HG03139 (cell line): Measurements from ENCODE around the gene KRTAP9-9.
"Not testable (repeated sequence)": the region's sequence is repeated elsewhere in the genome, so short reads cannot be mapped to it uniquely, and the experiment has no call there.

Source experiments
- ATAC-seq: cut with Tn5 transposase; IDR thresholded peaks from one replicate; pipeline ENCODE4 v1.9.1; 2021; ENCODE audit not compliant: unreplicated experiment

Gene KRTAP9-9

DNA sequence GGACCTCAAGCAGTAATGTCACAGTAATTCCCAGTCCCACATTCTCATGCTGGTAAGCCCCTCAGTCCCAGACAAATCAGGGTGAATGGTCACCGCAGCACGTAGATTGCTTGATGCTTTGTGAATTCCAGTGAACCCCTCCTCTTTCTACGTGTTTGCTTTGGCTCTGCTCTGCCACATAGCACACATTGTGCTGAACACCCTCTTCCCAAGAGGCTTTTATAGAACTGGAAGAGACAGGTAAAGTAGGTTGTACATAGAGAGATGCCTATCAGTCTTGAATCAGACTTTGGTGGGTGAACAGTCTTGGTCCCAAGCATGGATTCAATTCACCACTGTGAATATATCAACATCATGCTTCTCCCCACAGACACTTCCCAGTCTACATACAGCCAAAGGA lies 9.4 kb downstream of the KRTAP9-9 start:
- ATAC-seq, result no peak

DNA sequence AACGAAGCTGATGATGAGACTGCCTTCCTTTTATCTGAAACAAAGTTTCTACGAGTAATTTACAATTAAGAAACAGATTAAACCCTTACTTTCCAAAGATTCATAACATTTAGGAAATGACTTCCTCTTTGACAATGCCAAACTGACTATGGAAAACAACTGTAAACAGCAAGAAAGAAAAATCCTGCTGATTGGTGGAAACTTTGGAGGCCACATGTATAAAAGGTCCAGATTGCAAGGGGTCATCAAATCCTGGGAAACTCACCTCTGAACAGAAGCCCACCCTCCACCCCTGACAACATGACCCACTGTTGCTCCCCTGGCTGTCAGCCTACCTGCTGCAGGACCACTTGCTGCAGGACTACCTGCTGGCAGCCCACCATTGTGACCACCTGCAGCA lies 9.9 kb downstream of the KRTAP9-9 start, which contains the start of gene KRTAP9-6:
Gene KRTAP9-6 (plus strand): TSS at position 301 of the 400 bp plus-strand sequence. CDS start 0 bp downstream, at position 301.
- ATAC-seq, result no peak

DNA sequence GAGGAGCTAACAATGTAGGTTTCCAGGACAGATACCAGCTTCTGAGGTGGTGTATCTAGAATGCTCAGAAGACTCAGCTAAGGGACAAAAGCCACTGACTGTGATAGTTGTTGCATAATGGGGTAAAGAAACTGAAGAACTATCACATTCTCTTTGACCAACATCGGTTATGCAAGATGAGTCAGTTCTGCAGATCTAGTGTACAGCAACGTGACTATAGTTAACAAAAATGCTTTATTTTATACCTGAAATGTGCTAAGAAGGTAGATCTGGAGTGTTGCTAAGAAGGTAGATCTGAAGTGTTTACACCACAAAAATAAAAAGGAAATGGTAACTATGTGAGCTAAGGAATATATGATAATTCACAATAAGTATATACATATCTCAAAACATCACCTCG lies 12.5 kb downstream of the KRTAP9-9 start:
- no peak for ATAC-seq

DNA sequence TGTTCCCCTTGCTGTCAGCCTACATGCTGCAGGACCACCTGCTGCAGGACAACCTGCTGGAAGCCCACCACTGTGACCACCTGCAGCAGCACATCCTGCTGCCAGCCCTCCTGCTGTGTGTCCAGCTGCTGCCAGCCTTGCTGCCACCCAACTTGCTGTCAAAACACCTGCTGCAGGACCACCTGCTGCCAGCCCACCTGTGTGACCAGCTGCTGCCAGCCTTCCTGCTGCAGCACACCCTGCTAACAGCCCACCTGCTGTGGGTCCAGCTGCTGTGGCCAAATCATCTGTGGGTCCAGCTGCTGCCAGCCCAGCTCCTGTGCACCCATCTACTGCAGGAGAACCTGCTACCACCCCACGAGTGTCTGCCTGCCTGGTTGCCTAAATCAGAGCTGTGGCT lies 16.1 kb downstream of the KRTAP9-9 start:
- not testable (repeated sequence) for ATAC-seq

DNA sequence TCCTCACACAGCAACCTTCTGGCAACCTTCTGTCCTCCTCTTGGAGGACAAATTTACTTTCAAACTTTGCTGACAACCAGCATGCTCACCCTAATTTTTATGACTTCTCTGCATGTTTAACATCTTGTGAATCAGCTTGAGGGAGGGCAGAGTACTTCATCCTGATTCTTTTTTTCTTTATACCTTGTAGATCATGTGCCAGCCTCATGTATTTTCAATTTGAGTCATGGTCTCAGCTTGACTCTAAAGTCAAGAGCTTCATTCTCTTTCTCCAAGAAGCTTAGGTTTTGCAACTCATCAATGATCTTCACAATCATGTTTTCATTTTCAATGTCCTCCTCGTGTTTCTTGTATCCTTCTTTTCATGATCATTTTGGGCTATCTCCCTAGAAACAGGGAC lies 16.7 kb downstream of the KRTAP9-9 start:
- no peak for ATAC-seq

DNA sequence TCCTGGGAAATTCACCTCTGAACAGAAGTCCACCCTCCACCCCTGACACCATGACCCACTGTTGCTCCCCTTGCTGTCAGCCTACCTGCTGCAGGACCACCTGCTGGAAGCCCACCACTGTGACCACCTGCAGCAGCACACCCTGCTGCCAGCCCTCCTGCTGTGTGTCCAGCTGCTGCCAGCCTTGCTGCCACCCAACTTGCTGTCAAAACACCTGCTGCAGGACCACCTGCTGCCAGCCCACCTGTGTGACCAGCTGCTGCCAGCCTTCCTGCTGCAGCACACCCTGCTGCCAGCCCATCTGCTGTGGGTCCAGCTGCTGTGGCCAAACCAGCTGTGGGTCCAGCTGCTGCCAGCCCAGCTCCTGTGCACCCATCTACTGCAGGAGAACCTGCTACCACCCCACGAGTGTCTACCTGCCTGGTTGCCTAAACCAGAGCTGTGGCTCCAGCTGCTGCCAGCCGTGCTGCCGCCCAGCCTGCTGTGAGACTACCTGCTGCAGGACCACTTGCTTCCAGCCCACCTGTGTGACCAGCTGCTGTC lies 20.5 kb downstream of the KRTAP9-9 start, which contains the start of gene KRTAP9-7:
Gene KRTAP9-7 (plus strand): TSS at position 51 of the 543 bp plus-strand sequence. CDS start 0 bp downstream, at position 51.
- ATAC-seq, result not testable (repeated sequence)

DNA sequence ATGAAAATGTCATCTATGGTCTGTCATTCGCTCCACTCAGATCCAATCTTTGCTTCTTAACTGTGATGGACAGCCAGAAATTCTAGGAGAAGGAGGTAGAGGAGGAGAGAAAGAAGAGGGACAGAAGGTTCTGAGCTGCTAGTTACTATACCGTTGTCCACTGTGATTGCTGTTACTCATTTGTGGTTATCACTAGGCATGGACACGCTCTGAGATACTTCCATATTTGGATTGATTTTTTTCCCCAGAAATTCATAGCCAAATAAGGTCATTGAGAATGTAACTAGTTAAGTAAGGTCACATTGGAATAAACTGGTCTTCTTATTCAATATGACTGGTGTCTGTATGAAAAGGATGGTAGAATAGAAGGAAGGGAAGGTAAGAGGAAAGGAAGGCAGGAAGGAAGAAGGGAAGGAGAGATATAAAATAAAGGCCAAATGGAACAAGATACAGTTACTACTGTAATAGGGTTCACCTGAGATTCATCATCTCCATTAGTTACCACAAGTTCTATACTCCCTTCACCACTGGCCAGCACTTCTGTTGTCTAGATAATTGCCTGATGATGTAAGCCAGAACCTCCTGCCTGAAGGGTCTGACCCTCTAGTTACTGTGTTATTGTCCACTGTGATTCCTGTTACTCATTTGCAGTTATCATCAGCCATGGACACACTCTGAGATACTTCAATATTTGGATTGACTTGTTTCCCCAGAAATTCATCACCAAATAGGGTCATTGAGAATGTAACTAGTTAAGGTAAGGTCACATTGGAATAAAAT lies 23.2 kb downstream of the KRTAP9-9 start:
- no peak for ATAC-seq

DNA sequence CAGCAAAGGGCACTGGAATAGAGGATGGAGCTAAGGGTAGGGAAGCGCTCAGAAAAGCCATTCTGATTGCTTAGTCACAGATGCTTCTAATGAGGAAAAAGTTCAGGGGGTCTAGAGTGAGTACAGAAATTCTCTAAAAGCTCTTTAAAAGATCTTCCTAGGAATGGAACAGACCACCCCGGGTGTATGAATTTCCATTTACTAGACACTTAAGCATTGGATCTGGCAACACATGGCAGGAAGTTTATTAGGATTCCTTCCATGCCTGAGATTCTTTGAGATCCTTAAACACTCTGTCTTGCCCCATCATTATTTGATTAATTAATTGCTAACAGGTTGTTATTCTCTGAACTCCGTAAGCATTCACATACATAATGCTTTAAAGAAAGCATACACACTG lies 28.9 kb downstream of the KRTAP9-9 start:
- no peak for ATAC-seq

DNA sequence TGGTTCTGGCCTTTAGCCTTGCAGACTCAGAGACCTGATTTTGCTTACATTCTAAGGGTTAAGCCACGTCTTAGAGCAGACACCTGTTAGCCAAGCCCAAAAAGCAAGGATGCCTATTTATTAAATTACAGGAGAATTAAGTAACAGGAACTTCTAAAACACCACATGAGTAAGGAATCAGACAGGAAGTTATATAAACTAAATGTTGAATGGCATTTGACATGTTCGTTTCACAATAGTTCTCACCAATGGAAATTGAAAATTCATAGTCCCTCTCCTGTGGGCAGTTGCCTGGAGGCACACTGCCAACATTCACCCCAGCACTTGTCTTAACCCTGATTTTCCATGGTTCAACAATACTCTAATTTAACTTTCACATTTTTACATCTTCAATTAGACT lies 29.4 kb downstream of the KRTAP9-9 start:
- no peak for ATAC-seq

DNA sequence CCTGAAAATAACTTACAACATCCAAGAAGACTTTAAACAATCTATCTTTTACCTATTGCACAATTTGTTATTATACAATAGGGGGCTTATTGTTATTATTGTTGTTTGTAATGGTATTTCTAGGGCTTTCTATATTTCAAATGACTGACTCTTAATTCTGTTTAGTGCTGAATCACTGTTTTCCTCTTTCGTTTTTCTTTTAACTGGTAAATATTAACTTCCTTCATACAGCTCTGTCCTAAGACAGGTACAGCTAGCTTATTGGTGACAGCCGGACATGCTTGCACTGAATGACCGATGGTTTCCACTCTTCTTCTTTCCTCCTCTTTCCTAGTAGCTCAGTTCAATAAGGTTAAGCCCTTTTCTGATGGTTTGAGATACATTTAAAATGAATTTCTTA lies 31.9 kb downstream of the KRTAP9-9 start:
- no peak for ATAC-seq

DNA sequence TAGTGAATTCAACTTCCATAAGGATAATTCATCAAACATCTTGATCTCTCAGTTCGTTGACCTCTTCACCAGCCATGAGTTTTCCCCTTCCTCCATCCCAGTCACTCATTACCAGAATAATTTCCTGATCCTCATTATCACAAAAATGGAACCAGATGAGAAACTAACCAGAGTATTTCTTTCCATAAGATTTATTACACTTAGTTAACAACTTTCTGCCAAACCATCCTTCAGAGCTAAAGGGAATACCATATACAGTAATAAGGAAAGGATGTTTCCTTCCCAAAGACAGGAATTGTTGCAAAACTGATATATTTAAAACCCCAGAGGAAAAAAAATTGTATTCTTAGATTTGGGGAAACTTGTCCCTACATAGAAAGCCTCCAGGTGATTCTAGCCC lies 38.8 kb downstream of the KRTAP9-9 start:
- no peak for ATAC-seq

DNA sequence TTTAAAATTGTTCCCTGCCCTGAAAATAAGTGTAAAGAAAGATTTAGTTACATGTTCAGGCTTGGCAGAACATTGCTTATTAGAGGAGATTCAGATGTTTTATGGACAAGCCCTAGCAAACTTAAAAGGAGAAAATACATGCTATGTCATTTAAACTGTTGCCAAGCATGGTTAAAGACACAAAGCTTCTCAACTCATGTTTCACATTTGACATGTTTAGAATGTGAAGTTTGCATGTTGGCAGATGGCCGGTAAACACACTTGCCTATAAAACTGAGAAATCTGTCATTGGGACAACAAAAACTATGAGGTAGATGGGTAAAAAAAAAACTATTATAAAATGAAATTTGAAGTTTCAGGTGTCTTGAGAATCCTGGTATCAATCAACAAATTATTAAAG lies 41.7 kb downstream of the KRTAP9-9 start:
- no peak for ATAC-seq

DNA sequence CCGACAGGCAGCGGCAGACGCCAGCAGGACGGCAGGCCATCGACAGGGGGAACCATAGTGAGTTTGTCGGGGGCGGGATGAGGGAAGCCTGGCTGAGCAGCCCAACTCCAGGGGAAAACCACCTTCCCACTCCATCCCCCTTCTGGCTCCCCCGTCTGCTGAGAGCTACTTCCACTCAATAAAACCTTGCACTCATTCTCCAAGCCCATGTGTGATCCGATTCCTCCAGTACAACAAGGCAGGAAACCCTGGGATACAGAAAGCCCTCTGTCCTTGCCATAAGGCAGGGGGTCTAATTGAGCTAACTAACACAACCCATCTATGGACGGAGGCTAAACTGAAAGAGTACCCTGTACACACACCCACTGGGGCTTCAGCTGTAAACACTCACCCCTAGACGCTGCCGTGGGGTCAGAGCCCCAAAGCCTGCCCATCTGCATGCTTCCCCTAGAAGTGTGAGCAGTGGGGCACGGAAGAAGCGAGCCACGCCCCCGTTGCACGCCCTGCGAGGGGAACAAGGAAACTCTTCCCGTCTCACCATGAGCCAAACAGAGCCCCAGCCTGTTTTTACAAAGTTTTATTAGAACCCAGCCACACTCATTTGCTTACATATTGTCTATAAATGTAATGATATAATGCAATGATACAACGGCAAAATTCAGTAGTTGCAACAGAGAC lies 43.4 kb downstream of the KRTAP9-9 start:
- ATAC-seq, result no peak

DNA sequence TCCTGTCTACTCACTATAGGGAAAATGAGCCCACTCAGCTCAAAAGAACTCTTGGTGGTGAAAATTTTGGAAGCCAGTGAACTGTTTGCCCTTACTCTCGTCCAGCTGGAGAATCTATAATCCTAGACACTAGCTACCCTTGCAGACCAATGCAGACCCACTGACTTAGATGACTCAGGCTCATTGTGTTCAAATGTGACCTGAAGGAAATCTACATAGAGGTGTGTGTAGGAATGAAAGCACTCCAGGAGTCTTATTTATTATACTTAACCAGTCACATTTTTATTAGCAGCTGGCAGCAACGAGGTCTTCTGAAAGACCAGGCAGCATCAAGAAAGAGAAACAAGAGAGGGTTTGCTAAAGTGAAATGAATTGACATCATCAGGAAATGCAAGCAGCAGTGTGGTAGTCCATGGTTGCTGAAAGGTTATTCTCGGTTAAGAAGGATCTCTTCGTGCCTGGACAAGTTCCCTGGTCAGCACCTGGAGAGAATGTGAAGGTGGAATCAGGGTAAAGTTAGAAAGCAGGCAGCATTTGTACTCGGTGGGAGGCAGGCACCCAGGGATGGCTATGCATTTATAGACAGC lies 46.1 kb downstream of the KRTAP9-9 start:
- no peak for ATAC-seq

DNA sequence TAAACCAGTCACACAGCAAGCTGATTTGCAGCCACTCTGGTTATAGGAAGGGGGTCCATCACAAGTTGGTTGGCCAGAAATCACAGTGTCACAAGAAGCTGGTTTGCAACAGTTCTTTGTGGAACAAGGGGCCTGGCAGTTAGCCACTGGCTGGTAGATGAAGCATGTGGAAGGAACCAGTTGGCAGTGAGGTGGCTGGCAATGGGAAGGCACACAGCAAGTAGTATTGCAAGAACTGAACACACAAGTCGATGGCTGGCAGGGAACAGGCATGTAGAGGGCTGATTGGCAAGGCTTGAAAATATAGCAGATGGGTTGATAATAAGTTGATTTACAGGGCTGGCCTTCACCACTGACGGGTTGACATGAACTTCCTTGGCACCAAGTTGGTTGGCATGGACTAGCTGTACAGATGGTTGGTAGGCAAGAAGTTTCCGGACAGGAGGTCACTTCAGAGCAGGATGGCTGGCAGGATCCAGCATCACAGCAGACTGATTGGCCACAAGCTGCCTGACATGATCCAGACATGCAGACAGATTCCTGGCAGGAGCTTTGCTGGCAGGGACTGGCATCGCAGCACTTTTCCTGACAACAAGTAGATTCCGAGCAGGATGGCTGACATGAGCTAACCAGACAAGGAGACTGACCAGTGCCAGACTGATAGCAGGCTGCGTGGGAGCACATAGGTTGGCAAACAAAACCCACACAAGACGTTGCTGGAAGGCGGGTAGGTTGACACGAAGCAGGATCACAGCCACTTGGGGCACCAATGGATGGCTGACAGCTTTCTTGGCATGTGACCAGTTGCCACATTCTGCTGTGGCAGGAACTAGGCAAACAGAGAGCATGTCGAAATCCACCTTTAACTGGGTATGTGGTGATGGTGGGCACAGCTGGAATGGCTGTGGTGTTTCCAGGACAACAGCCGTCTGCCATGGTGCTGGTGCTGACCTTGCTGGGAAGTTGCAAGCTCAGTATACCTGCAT lies 47.0 kb downstream of the KRTAP9-9 start, which contains the start of gene KRTAP29-1:
Gene KRTAP29-1 (minus strand): TSS at position 936 of the 986 bp plus-strand sequence. CDS start 0 bp downstream, at position 936.
- no peak for ATAC-seq

DNA sequence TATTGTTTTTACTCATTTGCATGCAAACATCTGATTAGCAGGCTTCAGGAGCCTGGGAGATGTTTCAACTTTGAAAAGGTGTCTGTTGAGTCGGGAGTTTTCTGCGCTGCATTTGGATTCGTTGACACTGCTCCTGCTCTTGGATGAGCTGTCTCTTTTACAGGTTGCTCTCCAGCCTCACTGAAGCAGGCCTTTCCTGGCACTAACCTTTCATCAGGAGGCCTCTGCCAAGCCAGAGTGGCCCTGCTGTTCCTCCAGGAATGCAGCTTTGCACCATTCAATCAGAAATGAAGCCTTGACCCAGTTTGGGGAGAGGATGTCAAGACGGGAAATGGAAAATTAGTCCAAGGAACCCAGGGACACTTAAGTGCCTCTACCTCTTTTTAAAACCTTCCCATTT lies 47.8 kb downstream of the KRTAP9-9 start:
- no peak for ATAC-seq

DNA sequence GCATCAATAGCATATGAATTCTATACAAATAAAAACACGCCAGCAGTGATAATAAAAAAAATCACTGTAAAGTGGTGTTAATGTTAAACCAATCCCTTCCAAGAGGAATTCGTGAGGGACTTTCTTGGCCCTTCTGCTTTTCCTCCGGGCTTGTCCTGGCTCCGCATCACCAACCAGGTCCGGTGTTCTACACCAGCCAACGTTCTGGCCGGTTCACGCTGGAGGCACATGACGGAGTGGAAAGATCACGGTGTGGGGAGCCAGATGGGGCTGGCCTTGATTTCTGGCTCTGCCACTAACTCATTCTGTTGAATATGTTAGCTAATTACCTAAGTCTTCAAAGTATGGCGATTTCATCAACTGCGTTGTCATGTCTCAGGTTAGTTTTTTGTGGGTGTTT lies 48.9 kb downstream of the KRTAP9-9 start:
- ATAC-seq, result no peak
